ENCODE results near the gene CRNN. TPM values are rescaled to one million over a fixed set of nuclear protein-coding genes. Genes with fewer than 3 reads are reported as not detected.

CRNN gene
- polyA plus RNA-seq, 1 donor from 2014 or later: not detected

DNA sequence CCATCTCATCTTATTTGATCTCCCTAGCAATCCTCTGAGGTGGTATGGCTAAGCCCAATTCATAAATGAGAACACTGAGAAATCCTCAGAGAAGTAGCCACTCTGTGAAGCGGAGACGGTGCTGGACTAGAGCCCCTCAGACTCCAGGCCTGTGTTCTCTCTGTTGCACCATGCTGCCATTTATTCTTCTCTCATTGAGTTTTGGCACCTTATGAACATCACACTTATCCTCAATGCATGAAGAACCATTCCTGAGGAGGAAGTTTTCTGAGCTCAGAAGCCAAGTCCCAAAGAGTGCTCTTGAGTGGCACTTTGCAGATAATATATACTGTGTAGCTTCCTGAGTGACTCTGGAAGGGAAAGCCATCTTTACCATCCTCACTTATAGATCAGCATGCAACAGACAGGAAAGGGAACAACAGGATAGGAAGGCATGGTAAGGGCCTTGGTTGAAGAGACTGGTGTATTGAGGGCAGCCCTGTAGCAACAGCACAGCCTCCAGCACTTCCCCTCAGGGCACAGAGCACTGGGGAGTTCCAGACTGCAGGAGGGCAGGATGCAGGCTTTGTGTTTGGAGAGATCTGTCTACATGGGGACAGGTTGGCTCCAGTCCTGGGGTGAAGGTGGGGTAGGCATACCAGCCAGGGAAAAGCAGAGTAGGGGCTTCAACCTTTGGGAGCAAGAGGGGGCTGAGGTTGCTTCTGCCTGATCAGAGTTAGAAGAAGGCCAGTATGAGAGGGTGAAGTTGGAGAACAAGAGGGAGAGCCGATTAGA is 1.6 kb upstream of the CRNN start:
- no peak overlapping the region for H3K4me2 ChIP-seq (ENCODE audit: low read length)
- TF ChIP-seq EZH2 (IDR thresholded peaks at IDR 0.05; ENCODE audit: borderline replicate concordance, insufficient read depth, low read length, poor library complexity, severe bottlenecking) (no peak), RAD21 (conservative IDR thresholded peaks at IDR 0.05) (no peak), POLR2AphosphoS5 (IDR thresholded peaks at IDR 0.05) (no peak), SMC3 (conservative IDR thresholded peaks at IDR 0.05; ENCODE audit: poor library complexity) (no peak), MXI1 (conservative IDR thresholded peaks at IDR 0.05; ENCODE audit: poor library complexity, severe bottlenecking) (no peak), TAF1 (IDR thresholded peaks at IDR 0.05; ENCODE audit: low read depth) (no peak), EP300 (conservative IDR thresholded peaks at IDR 0.05; ENCODE audit: poor library complexity, severe bottlenecking) (no peak)
- TF ChIP-seq, protein P1, sequence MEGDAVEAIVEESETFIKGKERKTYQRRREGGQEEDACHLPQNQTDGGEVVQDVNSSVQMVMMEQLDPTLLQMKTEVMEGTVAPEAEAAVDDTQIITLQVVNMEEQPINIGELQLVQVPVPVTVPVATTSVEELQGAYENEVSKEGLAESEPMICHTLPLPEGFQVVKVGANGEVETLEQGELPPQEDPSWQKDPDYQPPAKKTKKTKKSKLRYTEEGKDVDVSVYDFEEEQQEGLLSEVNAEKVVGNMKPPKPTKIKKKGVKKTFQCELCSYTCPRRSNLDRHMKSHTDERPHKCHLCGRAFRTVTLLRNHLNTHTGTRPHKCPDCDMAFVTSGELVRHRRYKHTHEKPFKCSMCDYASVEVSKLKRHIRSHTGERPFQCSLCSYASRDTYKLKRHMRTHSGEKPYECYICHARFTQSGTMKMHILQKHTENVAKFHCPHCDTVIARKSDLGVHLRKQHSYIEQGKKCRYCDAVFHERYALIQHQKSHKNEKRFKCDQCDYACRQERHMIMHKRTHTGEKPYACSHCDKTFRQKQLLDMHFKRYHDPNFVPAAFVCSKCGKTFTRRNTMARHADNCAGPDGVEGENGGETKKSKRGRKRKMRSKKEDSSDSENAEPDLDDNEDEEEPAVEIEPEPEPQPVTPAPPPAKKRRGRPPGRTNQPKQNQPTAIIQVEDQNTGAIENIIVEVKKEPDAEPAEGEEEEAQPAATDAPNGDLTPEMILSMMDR (IDR thresholded peaks at IDR 0.05; ENCODE audit: poor library complexity, severe bottlenecking): no peak
- TF ChIP-seq, protein P2, sequence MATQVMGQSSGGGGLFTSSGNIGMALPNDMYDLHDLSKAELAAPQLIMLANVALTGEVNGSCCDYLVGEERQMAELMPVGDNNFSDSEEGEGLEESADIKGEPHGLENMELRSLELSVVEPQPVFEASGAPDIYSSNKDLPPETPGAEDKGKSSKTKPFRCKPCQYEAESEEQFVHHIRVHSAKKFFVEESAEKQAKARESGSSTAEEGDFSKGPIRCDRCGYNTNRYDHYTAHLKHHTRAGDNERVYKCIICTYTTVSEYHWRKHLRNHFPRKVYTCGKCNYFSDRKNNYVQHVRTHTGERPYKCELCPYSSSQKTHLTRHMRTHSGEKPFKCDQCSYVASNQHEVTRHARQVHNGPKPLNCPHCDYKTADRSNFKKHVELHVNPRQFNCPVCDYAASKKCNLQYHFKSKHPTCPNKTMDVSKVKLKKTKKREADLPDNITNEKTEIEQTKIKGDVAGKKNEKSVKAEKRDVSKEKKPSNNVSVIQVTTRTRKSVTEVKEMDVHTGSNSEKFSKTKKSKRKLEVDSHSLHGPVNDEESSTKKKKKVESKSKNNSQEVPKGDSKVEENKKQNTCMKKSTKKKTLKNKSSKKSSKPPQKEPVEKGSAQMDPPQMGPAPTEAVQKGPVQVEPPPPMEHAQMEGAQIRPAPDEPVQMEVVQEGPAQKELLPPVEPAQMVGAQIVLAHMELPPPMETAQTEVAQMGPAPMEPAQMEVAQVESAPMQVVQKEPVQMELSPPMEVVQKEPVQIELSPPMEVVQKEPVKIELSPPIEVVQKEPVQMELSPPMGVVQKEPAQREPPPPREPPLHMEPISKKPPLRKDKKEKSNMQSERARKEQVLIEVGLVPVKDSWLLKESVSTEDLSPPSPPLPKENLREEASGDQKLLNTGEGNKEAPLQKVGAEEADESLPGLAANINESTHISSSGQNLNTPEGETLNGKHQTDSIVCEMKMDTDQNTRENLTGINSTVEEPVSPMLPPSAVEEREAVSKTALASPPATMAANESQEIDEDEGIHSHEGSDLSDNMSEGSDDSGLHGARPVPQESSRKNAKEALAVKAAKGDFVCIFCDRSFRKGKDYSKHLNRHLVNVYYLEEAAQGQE (IDR thresholded peaks at IDR 0.05; ENCODE audit: borderline replicate concordance): no peak
- H2AFZ ChIP-seq (ENCODE audit: low read depth, low read length): no peak overlapping the region
- no peak overlapping the region for H3K9ac ChIP-seq (ENCODE audit: low read length)
- H3K4me3 ChIP-seq (ENCODE audit: low read length): no peak overlapping the region
- H3K27ac ChIP-seq (ENCODE audit: low read length): no peak overlapping the region
- no peaks in the 10 kb centered on the region for H3F3A ChIP-seq (ENCODE audit: insufficient read depth, low read length, poor library complexity, severe bottlenecking)
- H3K27me3 ChIP-seq (ENCODE audit: insufficient read depth, low read depth, low read length): no peaks in the 10 kb centered on the region
- H3K36me3 ChIP-seq (ENCODE audit: insufficient read depth, low read length): no peaks in the 10 kb centered on the region
- H3K79me2 ChIP-seq (replicated peaks; ENCODE audit: insufficient read depth, low read length): no peaks in the 10 kb centered on the region
- no peaks in the 10 kb centered on the region for H4K20me1 ChIP-seq (ENCODE audit: insufficient read depth)
- no peaks in the 10 kb centered on the region for H3K9me2 ChIP-seq (ENCODE audit: insufficient read depth, low read length)
- H3K9me3 ChIP-seq (ENCODE audit: low read length): no peaks in the 10 kb centered on the region

GRCh38 chr1:152412756-152413155 is 1.3 kb downstream of the CRNN start:
- Histone ChIP-seq H3K9ac (ENCODE audit: low read length) (no peak overlapping the region), H3K4me3 (ENCODE audit: low read length) (no peak overlapping the region), H3K4me2 (ENCODE audit: low read length) (no peak overlapping the region), H4K20me1 (ENCODE audit: insufficient read depth) (no peaks in the 10 kb centered on the region), H3F3A (ENCODE audit: insufficient read depth, low read length, poor library complexity, severe bottlenecking) (no peaks in the 10 kb centered on the region), H3K36me3 (ENCODE audit: insufficient read depth, low read length) (no peaks in the 10 kb centered on the region), H3K79me2 (replicated peaks; ENCODE audit: insufficient read depth, low read length) (no peaks in the 10 kb centered on the region), H2AFZ (ENCODE audit: low read depth, low read length) (no peak overlapping the region), H3K27me3 (ENCODE audit: insufficient read depth, low read depth, low read length) (no peaks in the 10 kb centered on the region), H3K9me2 (ENCODE audit: insufficient read depth, low read length) (no peaks in the 10 kb centered on the region), H3K27ac (ENCODE audit: low read length) (no peak overlapping the region), H3K9me3 (ENCODE audit: low read length) (peaks cover 10% of the 10 kb centered on the region)
- TF ChIP-seq TAF1 (IDR thresholded peaks at IDR 0.05; ENCODE audit: low read depth) (no peak), RAD21 (conservative IDR thresholded peaks at IDR 0.05) (no peak), MXI1 (conservative IDR thresholded peaks at IDR 0.05; ENCODE audit: poor library complexity, severe bottlenecking) (no peak), POLR2AphosphoS5 (IDR thresholded peaks at IDR 0.05) (no peak), EZH2 (IDR thresholded peaks at IDR 0.05; ENCODE audit: borderline replicate concordance, insufficient read depth, low read length, poor library complexity, severe bottlenecking) (no peak), SMC3 (conservative IDR thresholded peaks at IDR 0.05; ENCODE audit: poor library complexity) (no peak), EP300 (conservative IDR thresholded peaks at IDR 0.05; ENCODE audit: poor library complexity, severe bottlenecking) (no peak)
- TF ChIP-seq, protein P2 (IDR thresholded peaks at IDR 0.05; ENCODE audit: borderline replicate concordance): no peak
- TF ChIP-seq, protein P1 (IDR thresholded peaks at IDR 0.05; ENCODE audit: poor library complexity, severe bottlenecking): no peak

Measured in neural cell (in vitro differentiated cells).